ENCODE measurements around the gene SPPL3. TPM values are rescaled to one million over a fixed set of nuclear protein-coding genes. Genes with fewer than 3 reads are reported as not detected.

SPPL3 gene
- total RNA-seq, 2 experiments from 2014 or later: 19.8 to 22.2 TPM

GRCh38 chr12:120938496-120938895, 34.3 kb upstream of the SPPL3 start:
- no peaks in the 10 kb centered on the region for H3K9me3 Mint-ChIP-seq
- intact Hi-C loops (cut with micrococcal nuclease): no loop called here
- DNase-seq: no peak
- H3K4me1 Mint-ChIP-seq (ENCODE audit: low read depth): no peaks in the 10 kb centered on the region
- no peak overlapping the region for H3K4me3 Mint-ChIP-seq
- CTCF ChIA-PET: interaction anchor here (0.7 to 2.7 kb wide), 3 partner anchors 34 to 289 kb away, joined by 3 to 24 read pairs (median 3); no protein-coding TSS in a partner anchor
- H3K36me3 Mint-ChIP-seq (ENCODE audit: low read depth): no peaks in the 10 kb centered on the region
- H3K27me3 Mint-ChIP-seq (ENCODE audit: low read depth): peaks cover 3% of the 10 kb centered on the region
- no peak overlapping the region for H3K27ac Mint-ChIP-seq

GRCh38 chr12:120936197-120936596, 32.0 kb upstream of the SPPL3 start:
- Mint-ChIP-seq H3K4me1 (ENCODE audit: low read depth) (no peaks in the 10 kb centered on the region), H3K9me3 (no peaks in the 10 kb centered on the region), H3K27me3 (ENCODE audit: low read depth) (peaks cover 3% of the 10 kb centered on the region), H3K36me3 (ENCODE audit: low read depth) (no peaks in the 10 kb centered on the region), H3K4me3 (no peak overlapping the region), H3K27ac (no peak overlapping the region)
- intact Hi-C loops (cut with micrococcal nuclease): no loop called here
- CTCF ChIA-PET: no interaction called here
- DNase-seq: no peak

- Mint-ChIP-seq H3K27ac (no peak overlapping the region), H3K27me3 (ENCODE audit: low read depth) (peaks cover 3% of the 10 kb centered on the region), H3K4me3 (no peak overlapping the region), H3K4me1 (ENCODE audit: low read depth) (no peaks in the 10 kb centered on the region), H3K36me3 (ENCODE audit: low read depth) (no peaks in the 10 kb centered on the region), H3K9me3 (no peaks in the 10 kb centered on the region)
- intact Hi-C loops (cut with micrococcal nuclease): no loop called here
- no peak for DNase-seq
- CTCF ChIA-PET: interaction anchor here (0.5 to 0.9 kb wide), 3 partner anchors 21 to 363 kb away, joined by 3 to 5 read pairs (median 3); no protein-coding TSS in a partner anchor
Measured at GRCh38 chr12:120933786-120934185, 29.6 kb upstream of the SPPL3 start.

GRCh38 chr12:120932956-120933526, 28.9 kb upstream of the SPPL3 start:
- no peak overlapping the region for H3K27ac Mint-ChIP-seq
- no peak for DNase-seq
- no peaks in the 10 kb centered on the region for H3K9me3 Mint-ChIP-seq
- intact Hi-C loops (cut with micrococcal nuclease): no loop called here
- CTCF ChIA-PET: interaction anchor here (0.5 to 0.7 kb wide), 2 partner anchors 26 to 362 kb away, joined by 4 to 5 read pairs; no protein-coding TSS in a partner anchor
- no peak overlapping the region for H3K4me3 Mint-ChIP-seq
- H3K27me3 Mint-ChIP-seq (ENCODE audit: low read depth): no peaks in the 10 kb centered on the region
- H3K36me3 Mint-ChIP-seq (ENCODE audit: low read depth): no peaks in the 10 kb centered on the region
- no peaks in the 10 kb centered on the region for H3K4me1 Mint-ChIP-seq (ENCODE audit: low read depth)

GRCh38 chr12:120932058-120932457, 27.9 kb upstream of the SPPL3 start:
- Mint-ChIP-seq H3K36me3 (ENCODE audit: low read depth) (no peaks in the 10 kb centered on the region), H3K27me3 (ENCODE audit: low read depth) (no peaks in the 10 kb centered on the region), H3K4me3 (no peak overlapping the region), H3K27ac (no peak overlapping the region), H3K4me1 (ENCODE audit: low read depth) (no peaks in the 10 kb centered on the region), H3K9me3 (no peaks in the 10 kb centered on the region)
- intact Hi-C loops (cut with micrococcal nuclease): no loop called here
- CTCF ChIA-PET: interaction anchor here (0.6 kb wide), 1 partner anchor 108 kb away, joined by 4 read pairs; no protein-coding TSS in a partner anchor
- no peak for DNase-seq

- Mint-ChIP-seq H3K9me3 (no peaks in the 10 kb centered on the region), H3K4me1 (ENCODE audit: low read depth) (no peaks in the 10 kb centered on the region), H3K27me3 (ENCODE audit: low read depth) (no peaks in the 10 kb centered on the region), H3K4me3 (no peak overlapping the region), H3K36me3 (ENCODE audit: low read depth) (no peaks in the 10 kb centered on the region), H3K27ac (no peak overlapping the region)
- intact Hi-C loops (cut with micrococcal nuclease): no loop called here
- CTCF ChIA-PET: no interaction called here
- DNase-seq: no peak
Measured at GRCh38 chr12:120930032-120930431, 25.9 kb upstream of the SPPL3 start.

- intact Hi-C loops (cut with micrococcal nuclease): no loop called here
Measured at GRCh38 chr12:120928864-120929652, 24.9 kb upstream of the SPPL3 start.

GRCh38 chr12:120925740-120926563, 21.8 kb upstream of the SPPL3 start:
- intact Hi-C loops (cut with micrococcal nuclease): no loop called here
- H3K27ac Mint-ChIP-seq: no peak overlapping the region
- H3K27me3 Mint-ChIP-seq (ENCODE audit: low read depth): no peaks in the 10 kb centered on the region
- no peaks in the 10 kb centered on the region for H3K9me3 Mint-ChIP-seq
- no peak overlapping the region for H3K4me3 Mint-ChIP-seq
- CTCF ChIA-PET: no interaction called here
- H3K4me1 Mint-ChIP-seq (ENCODE audit: low read depth): no peaks in the 10 kb centered on the region
- H3K36me3 Mint-ChIP-seq (ENCODE audit: low read depth): no peaks in the 10 kb centered on the region
- no peak for DNase-seq

More at GRCh38 chr12:120928864-120929652, 24.9 kb upstream of the SPPL3 start:
- no peaks in the 10 kb centered on the region for H3K9me3 Mint-ChIP-seq
- H3K4me1 Mint-ChIP-seq (ENCODE audit: low read depth): no peaks in the 10 kb centered on the region
- no peaks in the 10 kb centered on the region for H3K27me3 Mint-ChIP-seq (ENCODE audit: low read depth)
- DNase-seq: no peak
- CTCF ChIA-PET: no interaction called here
- no peak overlapping the region for H3K4me3 Mint-ChIP-seq
- H3K36me3 Mint-ChIP-seq (ENCODE audit: low read depth): no peaks in the 10 kb centered on the region
- no peak overlapping the region for H3K27ac Mint-ChIP-seq

GRCh38 chr12:120922279-120922678, 18.1 kb upstream of the SPPL3 start:
- Mint-ChIP-seq H3K27me3 (ENCODE audit: low read depth) (no peaks in the 10 kb centered on the region), H3K36me3 (ENCODE audit: low read depth) (no peaks in the 10 kb centered on the region), H3K9me3 (peaks cover 7% of the 10 kb centered on the region), H3K4me1 (ENCODE audit: low read depth) (no peaks in the 10 kb centered on the region), H3K4me3 (no peak overlapping the region), H3K27ac (no peak overlapping the region)
- CTCF ChIA-PET: no interaction called here
- no peak for DNase-seq
- intact Hi-C loops (cut with micrococcal nuclease): no loop called here

GRCh38 chr12:120921637-120922036, 17.5 kb upstream of the SPPL3 start:
- peaks cover 11% of the 10 kb centered on the region for H3K9me3 Mint-ChIP-seq
- intact Hi-C loops (cut with micrococcal nuclease): no loop called here
- H3K4me3 Mint-ChIP-seq: no peak overlapping the region
- H3K36me3 Mint-ChIP-seq (ENCODE audit: low read depth): no peaks in the 10 kb centered on the region
- H3K4me1 Mint-ChIP-seq (ENCODE audit: low read depth): no peaks in the 10 kb centered on the region
- H3K27me3 Mint-ChIP-seq (ENCODE audit: low read depth): no peaks in the 10 kb centered on the region
- CTCF ChIA-PET: no interaction called here
- DNase-seq: no peak
- H3K27ac Mint-ChIP-seq: no peak overlapping the region

GRCh38 chr12:120920178-120920577, 16.0 kb upstream of the SPPL3 start:
- H3K9me3 Mint-ChIP-seq: peaks cover 13% of the 10 kb centered on the region
- no peak for DNase-seq
- no peaks in the 10 kb centered on the region for H3K27me3 Mint-ChIP-seq (ENCODE audit: low read depth)
- H3K36me3 Mint-ChIP-seq (ENCODE audit: low read depth): no peaks in the 10 kb centered on the region
- H3K4me3 Mint-ChIP-seq: no peak overlapping the region
- CTCF ChIA-PET: no interaction called here
- no peaks in the 10 kb centered on the region for H3K4me1 Mint-ChIP-seq (ENCODE audit: low read depth)
- no peak overlapping the region for H3K27ac Mint-ChIP-seq
- intact Hi-C loops (cut with micrococcal nuclease): no loop called here

- Mint-ChIP-seq H3K9me3 (peaks cover 13% of the 10 kb centered on the region), H3K27ac (no peak overlapping the region), H3K36me3 (ENCODE audit: low read depth) (no peaks in the 10 kb centered on the region), H3K4me3 (no peak overlapping the region), H3K4me1 (ENCODE audit: low read depth) (no peaks in the 10 kb centered on the region), H3K27me3 (ENCODE audit: low read depth) (no peaks in the 10 kb centered on the region)
- intact Hi-C loops (cut with micrococcal nuclease): no loop called here
- no peak for DNase-seq
- CTCF ChIA-PET: no interaction called here
Measured at GRCh38 chr12:120917748-120918147, 13.6 kb upstream of the SPPL3 start.
